Hippocampal formation (tissue), 2 donors: ENCODE results near the gene OR7C1.
"Not testable (repeated sequence)": the region's sequence is repeated elsewhere in the genome, so short reads cannot be mapped to it uniquely, and the experiment has no call there.

Experiments used
- DNase-seq, 2 donors: peaks; one replicate each; lab custom pipeline; 2025; lab: John Stamatoyannopoulos, UW

Gene OR7C1

DNA sequence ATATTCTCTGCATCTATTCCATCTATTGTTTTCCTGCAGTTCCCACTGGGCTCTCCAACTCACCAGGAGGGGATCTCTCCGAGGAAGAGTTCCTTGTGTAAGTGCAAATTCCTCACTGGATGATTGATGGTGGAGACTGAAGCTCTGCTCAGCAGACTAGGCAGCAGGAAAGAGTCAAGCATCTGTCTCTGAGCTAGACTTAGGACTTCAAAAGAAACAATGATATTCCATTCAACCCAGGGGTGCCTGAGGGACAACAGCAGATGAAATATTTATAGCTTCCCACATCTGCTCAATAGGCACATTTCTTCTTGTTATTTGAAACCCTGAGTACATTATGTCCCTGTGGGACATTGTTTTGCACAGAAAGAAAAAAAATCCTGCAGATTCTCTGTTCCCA, at the start of gene OR7C1, which contains the start of gene OR7A5:
OR7C1 (minus strand) TSS at position 175 of the 400 bp plus-strand sequence. CDS start 35,049 bp downstream, outside the sequence.
OR7A5 (minus strand) TSS at position 175 of the 400 bp plus-strand sequence. CDS start 6,944 bp downstream, outside the sequence.
- peak; percentile 2 to 62 for DNase-seq

DNA sequence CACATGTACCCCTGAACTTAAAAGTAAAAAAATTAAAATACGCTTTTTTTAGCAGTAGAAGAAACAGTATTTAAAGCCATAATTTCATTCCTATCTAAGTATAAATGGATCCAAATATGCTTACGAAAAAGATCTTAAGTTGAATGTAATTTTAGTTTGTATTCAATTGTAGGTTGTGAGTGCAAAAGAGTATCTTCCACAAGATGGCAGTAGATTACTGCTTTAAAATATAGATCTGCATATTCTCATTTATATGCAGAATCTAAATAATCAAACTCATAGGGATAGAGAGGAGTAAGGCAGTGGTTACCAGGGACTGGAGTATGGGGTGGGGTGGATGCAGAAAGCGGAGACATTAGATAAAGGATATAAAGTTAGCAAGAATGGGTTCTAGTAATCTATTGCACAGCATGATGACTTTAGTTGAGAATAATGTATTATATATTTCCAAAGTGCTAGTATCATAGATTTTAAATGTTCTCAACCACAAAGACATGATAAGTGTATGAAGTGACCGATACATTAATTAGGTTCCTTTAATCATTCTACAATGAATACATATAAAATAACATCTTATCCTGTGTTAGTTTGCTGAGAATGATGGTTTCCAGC, 36.7 kb upstream of the OR7C1 start:
- peak in 1 of 2 donors; percentile 34 for DNase-seq

GRCh38 chr19:14868497-14868896, 33.5 kb upstream of the OR7C1 start:
- DNase-seq: no peak

GRCh38 chr19:14848822-14849221, 13.8 kb upstream of the OR7C1 start, which contains the start of gene OR7A10:
Gene OR7A10, minus strand, starts transcription at chr19:14848922. Its CDS starts 7,045 bp downstream, at chr19:14841877.
- DNase-seq: no peak

GRCh38 chr19:14843578-14843977, 8.6 kb upstream of the OR7C1 start:
- no peak for DNase-seq

DNA sequence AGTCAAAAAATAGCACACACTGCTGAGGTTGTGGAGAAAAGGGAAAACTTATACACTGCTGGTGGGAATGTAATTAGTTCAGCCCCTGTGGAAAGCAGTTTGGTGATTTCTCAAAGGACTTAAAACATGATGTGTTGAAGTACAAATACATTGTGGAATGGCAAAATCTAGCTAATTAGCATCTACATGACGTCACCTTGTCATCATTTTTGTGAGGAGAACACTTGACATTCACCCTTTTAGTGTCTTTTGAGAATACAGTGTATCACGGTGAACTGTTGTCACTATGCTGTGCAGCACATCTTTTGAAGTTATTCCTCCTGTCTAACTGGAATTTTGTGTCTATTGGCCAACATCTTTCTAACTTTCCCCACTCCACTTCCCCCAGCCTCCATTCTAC, 8.2 kb upstream of the OR7C1 start:
- no peak for DNase-seq

DNA sequence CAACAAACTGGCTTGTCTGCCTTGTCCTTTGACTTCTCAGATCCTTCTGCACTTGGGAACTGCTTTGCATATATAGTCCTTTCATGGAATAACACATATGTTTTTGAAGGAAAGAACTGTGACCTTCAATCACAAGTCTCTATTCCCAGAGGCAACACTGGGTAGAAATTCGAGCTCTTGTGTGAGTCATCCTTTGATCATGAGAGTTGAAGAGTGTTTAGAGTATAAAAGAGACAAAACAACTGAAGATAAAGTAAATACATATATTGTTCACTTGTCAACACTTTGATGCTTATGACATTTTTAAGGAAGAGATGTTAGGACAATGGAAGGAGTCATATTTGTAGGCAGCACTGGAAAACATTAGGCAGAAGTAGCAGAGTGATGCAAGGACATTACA, 5.2 kb upstream of the OR7C1 start:
- no peak for DNase-seq

DNA sequence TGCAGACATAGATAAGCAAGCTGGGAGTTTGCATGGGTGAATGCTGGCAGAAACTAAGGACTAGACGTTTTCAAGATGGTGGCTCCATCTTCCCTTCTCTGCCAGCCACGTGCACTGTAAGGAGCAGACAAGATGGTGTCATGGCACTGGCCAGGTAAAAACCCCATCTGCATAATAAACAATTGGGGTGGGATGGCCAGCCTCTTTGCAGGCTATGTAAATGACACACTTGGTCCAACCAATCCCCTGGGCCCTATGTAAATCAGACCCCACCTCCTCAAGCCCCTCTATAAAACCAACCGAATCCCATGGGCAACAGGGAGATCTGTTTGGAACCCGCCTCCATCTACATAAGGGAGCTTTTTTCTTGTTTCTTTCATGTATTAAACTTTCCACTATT, 2.4 kb upstream of the OR7C1 start:
- DNase-seq: no peak

DNA sequence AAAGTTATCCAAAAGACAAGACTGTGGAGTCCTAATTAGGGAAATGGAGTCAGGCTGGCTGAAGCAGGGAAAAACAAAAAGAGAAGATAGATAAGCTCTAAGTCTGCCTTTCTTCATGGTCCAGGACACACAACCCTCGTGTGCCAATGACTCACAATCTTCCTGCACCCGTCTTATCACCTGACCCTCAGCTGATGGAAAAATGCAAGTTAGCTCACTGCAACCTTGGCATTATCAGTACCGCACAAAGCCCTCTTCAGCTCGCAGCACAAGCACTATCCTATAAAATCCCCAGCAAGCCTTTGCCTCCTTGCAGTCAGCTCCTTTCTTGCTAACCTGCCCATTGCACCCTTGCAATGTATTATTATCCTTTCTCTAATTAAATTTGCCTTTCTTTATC, 4.3 kb downstream of the OR7C1 start:
- DNase-seq: no peak

GRCh38 chr19:14826006-14826405, 9.0 kb downstream of the OR7C1 start:
- no peak for DNase-seq

GRCh38 chr19:14821937-14822336, 13.0 kb downstream of the OR7C1 start:
- no peak for DNase-seq

DNA sequence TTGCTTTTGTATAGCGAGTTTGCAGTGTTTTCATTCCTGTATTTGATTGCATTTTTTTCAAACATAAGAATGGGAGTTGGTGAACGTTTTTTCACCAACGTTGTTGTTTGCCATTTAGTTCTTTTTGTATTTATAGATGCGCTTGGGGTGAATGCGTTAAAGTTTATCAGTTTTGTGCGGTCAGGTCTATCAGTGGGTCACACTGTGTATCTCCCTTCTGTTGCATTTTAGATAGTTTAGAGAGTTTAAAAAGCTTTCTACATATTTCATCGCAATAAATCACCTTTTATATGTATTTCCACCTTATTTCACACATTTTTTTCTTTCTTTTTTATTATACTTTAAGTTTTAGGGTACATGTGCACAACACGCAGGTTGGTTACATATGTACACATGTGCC, 16.4 kb downstream of the OR7C1 start:
- no peak for DNase-seq

GRCh38 chr19:14817052-14817451, 17.9 kb downstream of the OR7C1 start:
- DNase-seq: no peak

- no peak for DNase-seq
These were observed 19.9 kb downstream of the OR7C1 start for GRCh38 chr19:14814982-14815652.

DNA sequence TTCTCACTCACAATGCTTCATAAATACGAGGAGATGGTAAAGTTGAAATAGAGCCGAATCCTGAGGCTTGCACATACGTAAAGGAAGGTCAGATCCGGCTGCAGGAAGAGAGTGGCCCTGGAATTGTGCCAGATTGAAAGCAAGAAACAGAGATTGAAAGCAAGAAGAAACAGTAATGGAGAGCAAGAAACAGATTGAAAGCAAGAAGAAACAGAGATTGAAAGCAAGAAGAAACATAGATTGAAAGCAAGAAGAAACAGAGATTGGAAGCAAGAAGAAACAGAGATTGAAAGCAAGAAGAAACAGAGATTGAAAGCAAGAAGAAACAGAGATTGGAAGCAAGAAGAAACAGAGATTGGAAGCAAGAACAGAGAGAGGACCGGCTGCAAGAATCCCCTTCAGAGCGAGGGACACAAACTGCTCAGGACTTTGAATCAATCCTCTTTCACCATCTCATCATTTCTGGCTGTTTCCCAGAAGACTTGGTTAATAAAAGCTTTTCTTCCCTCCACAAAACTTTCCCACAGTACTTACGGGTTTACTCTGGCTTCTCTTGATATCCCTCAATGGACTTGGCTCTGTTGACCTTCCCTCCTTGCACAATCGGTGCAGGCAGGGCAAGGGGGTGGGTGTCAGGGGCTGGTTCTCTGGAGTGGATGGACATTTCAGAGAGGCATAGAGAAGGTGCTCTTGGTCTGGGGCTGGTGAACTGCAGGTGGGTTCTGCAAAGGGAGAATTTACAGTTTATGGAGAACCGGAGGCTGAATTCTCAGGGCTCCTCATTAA, 25.5 kb downstream of the OR7C1 start:
- no peak for DNase-seq

DNA sequence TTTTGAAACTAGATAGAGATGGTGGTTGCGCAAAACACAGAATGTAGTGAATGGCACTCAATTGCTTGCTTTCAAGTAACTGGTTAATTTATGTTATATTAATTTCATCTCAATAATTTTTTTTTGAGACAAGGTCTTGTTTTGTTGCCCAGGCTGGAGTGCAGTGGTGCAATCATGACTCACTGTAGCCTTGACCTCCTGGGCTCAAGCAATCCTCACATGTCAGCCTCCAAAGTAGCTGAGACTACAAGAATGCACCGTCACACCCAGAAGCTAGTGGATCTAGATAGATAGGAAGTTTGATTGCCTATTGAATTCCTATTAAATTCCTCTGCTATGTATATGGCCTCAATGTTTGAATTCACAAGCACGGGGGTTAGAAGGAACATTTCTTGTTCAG, 30.2 kb downstream of the OR7C1 start:
- DNase-seq: no peak

GRCh38 chr19:14798760-14799159, 36.2 kb downstream of the OR7C1 start:
- DNase-seq: no peak

DNA sequence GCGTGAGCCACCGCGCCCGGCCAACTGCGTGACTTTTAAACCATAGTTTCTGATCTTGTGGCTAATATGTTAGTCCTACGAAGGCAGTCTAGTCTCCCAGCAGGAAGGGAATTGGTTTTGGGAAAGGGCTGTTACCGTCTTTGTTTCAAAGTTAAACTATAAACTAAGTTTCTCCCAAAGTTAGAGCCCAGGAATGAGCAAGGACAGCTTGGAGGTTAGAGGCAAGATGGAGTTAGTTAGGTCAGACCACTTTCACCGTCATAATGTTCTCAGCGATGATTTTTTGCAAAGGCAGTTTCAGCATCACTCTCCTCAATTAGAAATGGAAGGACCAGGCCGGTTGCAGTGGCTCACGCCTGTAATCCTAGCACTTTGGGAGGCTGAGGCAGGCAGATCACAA, 39.0 kb downstream of the OR7C1 start:
- DNase-seq: no peak

DNA sequence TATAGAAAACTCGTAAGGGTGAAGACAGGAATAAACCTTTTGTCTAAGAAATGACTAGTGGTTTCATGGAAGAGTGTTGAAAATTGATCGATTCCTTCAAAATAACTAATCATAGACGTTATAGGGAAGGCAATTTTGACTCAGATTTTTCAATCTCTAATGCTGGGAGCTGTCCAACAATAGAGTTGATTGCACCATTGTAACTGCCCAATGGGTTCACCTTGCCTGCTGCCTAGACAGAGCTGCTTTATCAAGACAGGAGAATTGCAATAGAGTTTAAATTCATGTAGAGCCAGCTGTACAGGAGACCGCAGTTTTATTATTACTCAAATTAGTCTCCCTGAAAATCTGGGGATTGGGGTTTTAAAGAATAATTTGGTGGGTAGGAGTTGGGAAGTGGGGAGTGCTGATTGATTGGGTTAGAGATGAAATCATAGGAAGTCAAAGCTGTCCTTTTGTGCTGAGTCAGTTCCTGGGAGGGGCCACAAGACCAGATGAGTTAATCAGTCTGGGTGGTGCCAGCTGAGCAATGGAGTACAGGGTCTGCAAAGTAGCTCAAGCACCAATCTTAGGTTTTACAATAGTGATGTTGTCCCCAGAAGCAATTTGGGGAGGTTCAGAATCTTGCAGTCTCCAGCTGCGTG, 39.8 kb downstream of the OR7C1 start:
- DNase-seq: no peak

DNA sequence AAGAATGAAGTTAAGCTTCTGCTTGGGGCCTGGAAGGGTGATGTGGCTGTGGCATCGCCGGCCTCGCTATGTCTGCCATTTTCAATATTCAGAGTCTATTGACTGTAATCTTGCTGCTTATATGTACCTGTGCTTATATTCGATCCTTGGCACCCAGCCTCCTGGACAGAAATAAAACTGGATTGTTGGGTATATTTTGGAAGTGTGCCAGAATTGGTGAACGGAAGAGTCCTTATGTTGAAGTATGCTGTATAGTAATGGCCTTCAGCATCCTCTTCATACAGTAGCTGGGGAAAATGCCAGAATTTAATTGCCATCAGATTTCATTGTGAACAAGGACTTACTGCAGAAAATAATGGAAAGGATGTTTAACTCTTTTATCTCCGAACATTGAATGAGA, 42.7 kb downstream of the OR7C1 start:
- DNase-seq: not testable (repeated sequence)

DNA sequence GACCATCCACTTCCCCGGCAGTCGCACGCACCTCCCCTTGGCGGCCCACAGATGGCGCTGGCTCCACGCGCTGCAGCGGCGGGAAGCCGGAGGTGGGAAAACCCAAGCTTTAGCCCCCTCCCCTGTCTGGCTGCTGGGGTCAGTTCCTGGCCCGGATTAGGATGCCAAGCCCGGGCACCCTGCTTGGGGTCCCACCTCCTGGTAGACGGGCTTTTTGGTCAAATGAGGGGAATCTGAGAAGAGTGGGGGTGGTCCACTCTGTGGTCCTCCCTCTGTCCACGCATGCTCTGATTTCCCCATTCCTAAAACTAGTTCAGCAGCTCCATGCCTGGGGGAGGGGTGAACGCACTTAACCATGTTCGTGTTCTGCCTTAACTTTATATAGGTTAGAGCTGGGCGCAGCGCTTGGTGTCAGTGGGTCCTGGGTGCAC, 48.5 kb downstream of the OR7C1 start:
- no peak for DNase-seq

GRCh38 chr19:14785102-14785793, 49.7 kb downstream of the OR7C1 start:
- DNase-seq: peak in 1 of 2 donors; percentile 11
